GM23248 (cell line): ENCODE measurements around the gene DOK6. TPM values are rescaled to one million over a fixed set of nuclear protein-coding genes. Genes with fewer than 3 reads are reported as not detected.

Experiments used
- DNase-seq: peaks from one replicate; pipeline ENCODE4 v3.0.0-alpha.2; 2015
- H2AFZ ChIP-seq: fragments of 200-600 bp; sonication (generic); 2 replicates; pipeline ENCODE4 v1.6.1; 2016; ENCODE audit warnings: antibody characterized with exemption
- H3F3A ChIP-seq: fragments of 200-600 bp; sonication (generic); 2 replicates; pipeline ENCODE4 v1.6.1; 2016; ENCODE audit warnings: mild to moderate bottlenecking, antibody characterized with exemption, mixed run types; ENCODE audit not compliant: insufficient read depth
- H3K27ac ChIP-seq: fragments of 200-600 bp; sonication (generic); 2 replicates; pipeline ENCODE4 v1.5.1; 2016; ENCODE audit warnings: mild to moderate bottlenecking
- H3K27me3 ChIP-seq: fragments of 200-600 bp; sonication (generic); replicated peaks from 2 replicates; pipeline ENCODE4 v1.6.1; 2016; ENCODE audit warnings: mild to moderate bottlenecking; ENCODE audit not compliant: insufficient read depth
- H3K36me3 ChIP-seq: fragments of 200-600 bp; sonication (generic); 2 replicates; pipeline ENCODE4 v1.6.1; 2016; ENCODE audit warnings: low read depth, mild to moderate bottlenecking
- H3K4me1 ChIP-seq: fragments of 200-600 bp; sonication (generic); 2 replicates; pipeline ENCODE4 v1.6.1; 2016; ENCODE audit warnings: mild to moderate bottlenecking; ENCODE audit not compliant: insufficient read depth
- H3K4me2 ChIP-seq: fragments of 200-600 bp; sonication (generic); one replicate; pipeline ENCODE4 v1.6.1; 2016; ENCODE audit warnings: mild to moderate bottlenecking; ENCODE audit not compliant: unreplicated experiment
- H3K4me3 ChIP-seq: fragments of 200-600 bp; sonication (generic); 2 replicates; pipeline ENCODE4 v1.5.1; 2016; ENCODE audit warnings: mild to moderate bottlenecking
- H3K79me2 ChIP-seq: fragments of 200-600 bp; sonication (generic); 2 replicates; pipeline ENCODE4 v1.6.1; 2016; ENCODE audit warnings: mild to moderate bottlenecking; ENCODE audit not compliant: insufficient read depth
- H3K9ac ChIP-seq: fragments of 200-600 bp; sonication (generic); 2 replicates; pipeline ENCODE4 v1.6.1; 2016; ENCODE audit warnings: mild to moderate bottlenecking
- H3K9me2 ChIP-seq: fragments of 200-600 bp; sonication (generic); 2 replicates; pipeline ENCODE4 v1.6.1; 2016; ENCODE audit warnings: mixed run types, mild to moderate bottlenecking, moderate library complexity; ENCODE audit not compliant: insufficient read depth
- H3K9me3 ChIP-seq: fragments of 200-600 bp; sonication (generic); one replicate; pipeline ENCODE4 v1.6.1; 2017; ENCODE audit warnings: low read depth
- H4K20me1 ChIP-seq: fragments of 200-600 bp; sonication (generic); 2 replicates; pipeline ENCODE4 v1.6.0; 2016; ENCODE audit not compliant: insufficient read depth
- EZH2 ChIP-seq: fragments of 200-600 bp; sonication (generic); IDR thresholded peaks from 2 replicates; pipeline ENCODE4 v1.6.1; 2018; ENCODE audit warnings: antibody characterized with exemption, mild to moderate bottlenecking; ENCODE audit not compliant: insufficient read depth, poor library complexity, severe bottlenecking
- EZH2phosphoT487 ChIP-seq: fragments of 200-600 bp; sonication (generic); IDR thresholded peaks from 2 replicates; pipeline ENCODE4 v1.6.1; 2018; ENCODE audit warnings: antibody characterized with exemption, moderate library complexity, mild to moderate bottlenecking, low read depth; ENCODE audit not compliant: insufficient read depth
- WGBS, 2 experiments: methylation state at CpG; one replicate each; pipeline ENCODE4 v1.1.6; 2015 to 2017; ENCODE audit warnings: low lambda C conversion rate in 2 of 2, low coverage in 1 of 2; ENCODE audit errors: missing lambda C conversion rate in 2 of 2; 5-methylcytosine and 5-hydroxymethylcytosine counted together
- in situ Hi-C: fragments of 300-500 bp; cut with MboI; formaldehyde crosslinking; loops from 2 replicates; pipeline ENCODE4 v1.15.0; 2020
- polyA plus RNA-seq: library from polyadenylated mRNA; unstranded; fragments of >200 nt; fragmentation: Nextera tagmentation; extraction: Ambion mirVana; gene quantifications from 2 replicates; pipeline ENCODE4 v1.2.1, GENCODE V29; 2016
- total RNA-seq: library from RNA; depleted of rRNA; stranded (reverse); fragments of >200 nt; shearing (Covaris generic); gene quantifications from 2 replicates; pipeline ENCODE4 v1.2.3, GENCODE V29; 2014

The DOK6 gene
- total and polyA plus RNA-seq, 2 experiments from 2014 or later, result 1.1 to 5.2 TPM

DNA sequence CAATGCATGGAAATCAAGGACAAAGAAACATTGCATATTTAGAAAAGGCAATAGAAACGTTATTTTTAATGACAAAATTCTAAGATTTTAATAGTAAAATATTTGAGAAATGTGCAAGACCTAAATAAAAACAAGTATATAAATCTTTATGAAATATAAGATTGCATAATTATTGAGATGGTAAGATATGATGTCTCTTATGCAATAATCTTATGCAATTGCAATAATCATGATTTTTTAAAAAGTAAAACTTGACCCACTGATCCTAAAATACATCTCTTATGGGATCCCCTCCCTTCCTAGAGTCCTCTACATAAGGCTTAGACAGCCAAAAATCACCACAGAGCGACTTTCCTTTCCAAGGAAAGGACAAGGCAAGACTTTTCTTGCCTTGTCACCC is 249.0 kb downstream of the DOK6 start:
- H3K4me2 ChIP-seq, result no peak overlapping the region
- H3F3A ChIP-seq, result no peaks in the 10 kb centered on the region
- H3K9ac ChIP-seq, result no peak overlapping the region
- no peaks in the 10 kb centered on the region for H3K9me3 ChIP-seq
- H3K4me1 ChIP-seq, result no peaks in the 10 kb centered on the region
- 60 to 65% methylated on average over 2 of the region's 2 CpGs for WGBS, 2 experiments
- H3K36me3 ChIP-seq, result no peaks in the 10 kb centered on the region
- no peak for DNase-seq
- no peak overlapping the region for H3K4me3 ChIP-seq
- no peaks in the 10 kb centered on the region; the same call in 1 of the 2 replicates for H3K9me2 ChIP-seq
- no peaks in the 10 kb centered on the region for H3K79me2 ChIP-seq
- no peak overlapping the region for H3K27ac ChIP-seq
- H2AFZ ChIP-seq, result no peak overlapping the region
- no peaks in the 10 kb centered on the region for H3K27me3 ChIP-seq
- in situ Hi-C loops, result no loop called here
- no peaks in the 10 kb centered on the region for H4K20me1 ChIP-seq
- no peak for TF ChIP-seq EZH2
- no peak for TF ChIP-seq EZH2phosphoT487

DNA sequence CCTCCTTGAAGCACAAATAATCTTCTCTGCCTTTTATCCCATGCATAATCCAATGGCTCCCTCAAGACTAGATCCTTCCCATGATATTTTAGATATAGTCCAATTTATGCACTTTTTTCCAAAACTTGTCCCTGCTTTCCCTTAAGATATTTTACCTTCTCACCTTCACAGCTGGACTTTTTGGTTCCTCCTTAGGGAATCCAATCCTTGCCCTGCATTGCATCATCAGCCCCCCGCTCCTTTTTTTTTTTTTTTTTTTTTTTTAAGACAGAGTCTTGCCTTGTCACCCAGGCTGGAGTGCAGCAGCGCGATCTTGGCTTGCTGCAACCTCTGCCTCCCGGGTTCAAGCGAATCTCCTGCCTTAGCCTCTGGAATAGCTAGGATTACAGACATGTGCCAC is 250.6 kb downstream of the DOK6 start:
- Histone ChIP-seq H3K4me3 (no peak overlapping the region), H4K20me1 (no peaks in the 10 kb centered on the region), H3K9me3 (no peaks in the 10 kb centered on the region), H3K9me2 (no peaks in the 10 kb centered on the region; the same call in 1 of the 2 replicates), H3K27me3 (no peaks in the 10 kb centered on the region), H3K4me2 (no peak overlapping the region), H3K4me1 (no peaks in the 10 kb centered on the region), H3K36me3 (no peaks in the 10 kb centered on the region), H3K27ac (no peak overlapping the region), H3F3A (no peaks in the 10 kb centered on the region), H3K9ac (no peak overlapping the region), H2AFZ (no peak overlapping the region), H3K79me2 (no peaks in the 10 kb centered on the region)
- WGBS, 2 experiments, result 83 to 90% methylated on average over 5 of the region's 5 CpGs
- no peak for TF ChIP-seq EZH2phosphoT487
- TF ChIP-seq EZH2, result no peak
- DNase-seq, result no peak
- in situ Hi-C loops, result no loop called here

DNA sequence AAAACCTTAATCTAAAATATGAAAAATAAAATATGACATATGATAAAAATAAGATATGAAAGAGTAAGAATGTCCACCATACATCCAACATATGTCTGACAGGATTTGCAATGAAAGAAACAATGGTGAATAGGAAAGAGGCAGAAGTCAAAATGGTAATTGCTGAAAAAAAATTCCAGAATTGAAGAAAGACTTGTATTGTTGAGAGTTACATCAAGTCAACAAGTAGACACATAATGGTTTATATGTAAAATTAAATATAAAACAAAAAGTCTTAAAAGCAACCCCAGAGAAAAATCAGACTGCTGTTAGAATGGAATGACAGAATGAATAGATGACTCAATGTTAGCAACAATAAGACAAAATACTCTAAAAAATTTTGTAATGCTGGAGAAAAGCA is 255.1 kb downstream of the DOK6 start:
- Histone ChIP-seq H3K4me3 (no peak overlapping the region), H3K4me2 (no peak overlapping the region), H3K9ac (no peak overlapping the region), H3K9me3 (no peaks in the 10 kb centered on the region), H4K20me1 (no peaks in the 10 kb centered on the region), H3K9me2 (no peaks in the 10 kb centered on the region; the same call in 1 of the 2 replicates), H3K36me3 (no peaks in the 10 kb centered on the region), H3K27ac (no peak overlapping the region), H3K79me2 (no peaks in the 10 kb centered on the region), H3F3A (no peaks in the 10 kb centered on the region), H3K27me3 (no peaks in the 10 kb centered on the region), H3K4me1 (no peaks in the 10 kb centered on the region), H2AFZ (no peak overlapping the region)
- no peak for DNase-seq
- TF ChIP-seq EZH2phosphoT487, result no peak
- TF ChIP-seq EZH2, result no peak
- in situ Hi-C loops, result no loop called here

DNA sequence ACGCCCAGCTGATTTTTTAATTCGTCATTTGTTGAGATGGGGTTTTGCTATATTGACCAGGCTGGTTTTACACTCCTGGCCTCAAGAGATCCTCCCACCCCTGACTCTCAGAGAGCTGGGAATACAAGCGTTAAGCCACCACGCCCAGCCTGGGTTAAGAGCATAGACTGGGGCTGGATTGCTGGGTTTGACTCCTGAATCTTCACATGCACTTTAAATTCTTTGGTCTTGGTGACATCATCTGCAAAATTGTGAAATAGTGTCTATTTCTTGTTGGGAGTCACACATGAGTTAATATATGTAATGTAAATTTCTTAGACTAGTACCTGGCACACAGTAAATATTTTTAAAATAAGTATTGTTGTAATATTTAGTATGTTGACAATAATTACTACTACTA is 257.4 kb downstream of the DOK6 start:
- Histone ChIP-seq H3K27ac (no peak overlapping the region), H3K4me1 (no peaks in the 10 kb centered on the region), H3K27me3 (no peaks in the 10 kb centered on the region), H3K9ac (no peak overlapping the region), H4K20me1 (no peaks in the 10 kb centered on the region), H3F3A (no peaks in the 10 kb centered on the region), H2AFZ (no peak overlapping the region), H3K79me2 (no peaks in the 10 kb centered on the region), H3K4me2 (no peak overlapping the region), H3K36me3 (no peaks in the 10 kb centered on the region), H3K4me3 (no peak overlapping the region), H3K9me2 (no peaks in the 10 kb centered on the region; the same call in 1 of the 2 replicates), H3K9me3 (no peaks in the 10 kb centered on the region)
- 84 to 89% methylated on average over 4 of the region's 4 CpGs for WGBS, 2 experiments
- in situ Hi-C loops, result no loop called here
- peak; percentile 32 for DNase-seq
- TF ChIP-seq EZH2phosphoT487 (no peak), EZH2 (no peak)

DNA sequence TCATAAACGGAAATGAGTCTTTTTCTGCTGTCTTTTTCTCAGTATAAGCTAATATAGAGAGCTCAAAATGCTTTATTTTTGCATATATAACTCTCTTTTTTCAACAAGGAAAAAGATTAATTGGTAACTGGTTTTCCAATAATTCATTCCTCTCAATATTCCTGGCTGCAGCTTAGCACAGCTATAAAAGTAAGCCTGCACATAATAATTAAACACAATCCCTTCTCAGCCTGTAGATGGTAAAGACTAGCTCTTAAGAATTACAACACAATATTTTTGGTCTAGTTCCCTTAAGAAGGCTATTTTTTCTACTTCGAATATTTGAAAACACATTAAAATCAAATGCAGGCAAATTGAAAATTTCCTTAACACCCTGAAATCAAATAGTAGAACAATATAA is 258.0 kb downstream of the DOK6 start:
- no peaks in the 10 kb centered on the region for H3K36me3 ChIP-seq
- in situ Hi-C loops, result no loop called here
- DNase-seq, result no peak
- no peaks in the 10 kb centered on the region for H3K4me1 ChIP-seq
- H3K27me3 ChIP-seq, result no peaks in the 10 kb centered on the region
- no peak overlapping the region for H3K9ac ChIP-seq
- WGBS, 2 experiments, result 27 to 29% methylated on average over 2 of the region's 2 CpGs
- no peak for TF ChIP-seq EZH2phosphoT487
- TF ChIP-seq EZH2, result no peak
- no peaks in the 10 kb centered on the region for H3F3A ChIP-seq
- H3K27ac ChIP-seq, result no peak overlapping the region
- H3K79me2 ChIP-seq, result no peaks in the 10 kb centered on the region
- no peaks in the 10 kb centered on the region for H3K9me3 ChIP-seq
- H2AFZ ChIP-seq, result no peak overlapping the region
- H3K9me2 ChIP-seq, result no peaks in the 10 kb centered on the region; the same call in 1 of the 2 replicates
- no peak overlapping the region for H3K4me3 ChIP-seq
- H4K20me1 ChIP-seq, result no peaks in the 10 kb centered on the region
- no peak overlapping the region for H3K4me2 ChIP-seq
